OCI-LY7 (cell line): Measurements from ENCODE around the gene TOLLIP.

Experiments used
- EZH2phosphoT487 ChIP-seq: fragments of 200-600 bp; sonication (generic); IDR thresholded peaks from 2 replicates; pipeline ENCODE4 v1.6.1; 2018; ENCODE audit warnings: low read depth, borderline replicate concordance, mild to moderate bottlenecking, mixed run types, antibody characterized with exemption, low read length, moderate library complexity, mixed read lengths
- TF ChIP-seq, protein P1 (sequence below): fragments of 200-600 bp; sonication (generic); conservative IDR thresholded peaks from 2 replicates; pipeline ENCODE4 v1.5.1; 2014; ENCODE audit warnings: mild to moderate bottlenecking, antibody characterized with exemption, low read length, moderate library complexity, mixed read lengths

DNA sequence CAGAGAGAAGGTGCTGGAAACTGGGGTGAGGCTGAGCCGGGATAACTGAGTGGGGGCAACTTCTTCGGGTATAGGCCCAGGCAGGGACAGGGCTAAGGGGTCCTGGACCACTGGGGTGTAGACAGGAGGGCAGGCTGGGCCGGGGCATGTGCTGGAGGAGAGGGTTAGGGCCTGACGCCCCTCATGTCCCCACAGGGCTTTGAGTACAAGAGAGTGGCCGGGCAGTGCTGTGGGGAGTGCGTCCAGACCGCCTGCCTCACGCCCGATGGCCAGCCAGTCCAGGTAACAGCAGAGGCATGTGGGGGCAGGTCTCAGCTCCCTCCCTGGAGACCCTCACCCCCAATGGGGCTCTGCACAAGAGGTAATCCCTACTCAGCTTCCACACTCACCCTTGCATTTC is 49.9 kb downstream of the TOLLIP start:
- TF ChIP-seq, protein P1, sequence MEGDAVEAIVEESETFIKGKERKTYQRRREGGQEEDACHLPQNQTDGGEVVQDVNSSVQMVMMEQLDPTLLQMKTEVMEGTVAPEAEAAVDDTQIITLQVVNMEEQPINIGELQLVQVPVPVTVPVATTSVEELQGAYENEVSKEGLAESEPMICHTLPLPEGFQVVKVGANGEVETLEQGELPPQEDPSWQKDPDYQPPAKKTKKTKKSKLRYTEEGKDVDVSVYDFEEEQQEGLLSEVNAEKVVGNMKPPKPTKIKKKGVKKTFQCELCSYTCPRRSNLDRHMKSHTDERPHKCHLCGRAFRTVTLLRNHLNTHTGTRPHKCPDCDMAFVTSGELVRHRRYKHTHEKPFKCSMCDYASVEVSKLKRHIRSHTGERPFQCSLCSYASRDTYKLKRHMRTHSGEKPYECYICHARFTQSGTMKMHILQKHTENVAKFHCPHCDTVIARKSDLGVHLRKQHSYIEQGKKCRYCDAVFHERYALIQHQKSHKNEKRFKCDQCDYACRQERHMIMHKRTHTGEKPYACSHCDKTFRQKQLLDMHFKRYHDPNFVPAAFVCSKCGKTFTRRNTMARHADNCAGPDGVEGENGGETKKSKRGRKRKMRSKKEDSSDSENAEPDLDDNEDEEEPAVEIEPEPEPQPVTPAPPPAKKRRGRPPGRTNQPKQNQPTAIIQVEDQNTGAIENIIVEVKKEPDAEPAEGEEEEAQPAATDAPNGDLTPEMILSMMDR = no peak
- TF ChIP-seq EZH2phosphoT487 = no peak
